ENCODE results near the gene RAB11FIP3.

DNA sequence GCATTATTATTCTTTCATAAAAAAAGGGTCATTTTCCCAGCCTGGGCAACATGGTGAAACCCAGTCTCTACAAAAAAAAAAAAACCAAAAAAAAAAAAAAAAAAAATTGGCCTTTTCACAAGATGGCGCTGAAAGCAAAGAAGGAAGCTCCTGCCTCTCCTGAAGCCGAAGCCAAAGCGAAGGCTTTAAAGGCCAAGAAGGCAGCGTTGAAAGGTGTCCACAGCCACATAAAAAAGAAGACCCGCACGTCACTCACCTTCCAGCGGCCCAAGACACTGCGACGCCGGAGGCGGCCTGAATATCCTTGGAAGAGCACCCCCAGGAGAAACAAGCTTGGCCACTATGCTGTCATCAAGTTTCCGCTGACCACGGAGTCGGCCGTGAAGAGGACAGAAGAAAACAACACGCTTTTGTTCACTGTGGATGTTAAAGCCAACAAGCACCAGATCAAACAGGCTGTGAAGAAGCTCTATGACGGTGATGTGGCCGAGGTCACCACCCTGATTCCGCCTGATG is 38.8 kb upstream of the RAB11FIP3 start:
- TF ChIP-seq ELF1 (IDR thresholded peaks at IDR 0.05; ENCODE audit: borderline replicate concordance, low read depth): no peak
- no peak for TF ChIP-seq CTCF (IDR thresholded peaks at IDR 0.05 in 2 of 3, conservative IDR thresholded peaks at IDR 0.05 in 1 of 3; ENCODE audit: borderline replicate concordance in 1 of 3, insufficient read depth in 1 of 3, low read depth in 2 of 3, low read length in 2 of 3)
- TF ChIP-seq ZNF274 (IDR thresholded peaks at IDR 0.05; ENCODE audit: low read depth, low read length): no peak
- no peak for TF ChIP-seq POLR2AphosphoS5 (IDR thresholded peaks at IDR 0.05; ENCODE audit: low read depth, low read length)
- TF ChIP-seq SRF (IDR thresholded peaks at IDR 0.05; ENCODE audit: low read depth): no peak
- no peak for TF ChIP-seq JUND (IDR thresholded peaks at IDR 0.05)
- TF ChIP-seq MAX (IDR thresholded peaks at IDR 0.05): no peak
- TF ChIP-seq SP1 (IDR thresholded peaks at IDR 0.05; ENCODE audit: low read depth): no peak
- no peak for TF ChIP-seq EZH2 (IDR thresholded peaks at IDR 0.05)
- no peak for TF ChIP-seq YY1 (IDR thresholded peaks at IDR 0.05; ENCODE audit: extremely low read depth, insufficient replicate concordance, low read depth, low read length)
- no peak for TF ChIP-seq ATF3 (IDR thresholded peaks at IDR 0.05)
